ENCODE data around the gene RIMS1.

DNA sequence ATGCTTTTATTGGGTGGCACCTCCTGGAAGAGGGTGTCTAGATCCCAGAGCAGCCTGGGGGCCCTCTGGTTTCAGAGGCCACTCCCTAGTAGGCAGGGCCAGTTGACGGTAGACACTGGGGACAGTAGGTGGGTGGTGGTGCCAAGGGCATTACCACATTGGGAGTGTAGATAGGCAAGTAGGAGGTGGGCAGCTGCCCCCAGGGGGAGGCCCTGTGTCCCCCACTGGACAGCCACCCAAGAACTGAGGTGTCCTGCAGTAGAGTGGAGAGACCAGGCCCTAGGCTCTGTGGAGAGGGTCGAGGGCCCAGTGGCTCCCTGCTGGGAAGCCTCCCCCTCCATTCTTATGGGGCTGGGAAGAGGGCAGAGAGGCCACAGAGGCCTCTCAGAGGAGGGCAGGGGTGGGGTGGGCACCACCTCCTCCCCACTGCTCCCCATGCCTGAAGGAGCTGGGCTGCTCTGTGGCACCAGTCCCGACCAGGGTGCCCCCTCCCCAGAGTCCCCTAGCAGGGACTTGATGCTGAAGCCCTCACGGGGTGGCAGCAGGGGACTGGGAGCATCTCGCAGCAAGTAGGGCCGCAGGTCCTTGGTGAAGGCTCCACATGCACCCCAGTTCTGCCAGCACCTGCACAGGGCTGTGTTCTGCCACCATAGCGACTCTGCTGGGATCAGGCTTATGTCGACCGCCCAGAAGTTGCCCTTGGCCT lies 430.5 kb downstream of the RIMS1 start:
- TF ChIP-seq, protein P1, sequence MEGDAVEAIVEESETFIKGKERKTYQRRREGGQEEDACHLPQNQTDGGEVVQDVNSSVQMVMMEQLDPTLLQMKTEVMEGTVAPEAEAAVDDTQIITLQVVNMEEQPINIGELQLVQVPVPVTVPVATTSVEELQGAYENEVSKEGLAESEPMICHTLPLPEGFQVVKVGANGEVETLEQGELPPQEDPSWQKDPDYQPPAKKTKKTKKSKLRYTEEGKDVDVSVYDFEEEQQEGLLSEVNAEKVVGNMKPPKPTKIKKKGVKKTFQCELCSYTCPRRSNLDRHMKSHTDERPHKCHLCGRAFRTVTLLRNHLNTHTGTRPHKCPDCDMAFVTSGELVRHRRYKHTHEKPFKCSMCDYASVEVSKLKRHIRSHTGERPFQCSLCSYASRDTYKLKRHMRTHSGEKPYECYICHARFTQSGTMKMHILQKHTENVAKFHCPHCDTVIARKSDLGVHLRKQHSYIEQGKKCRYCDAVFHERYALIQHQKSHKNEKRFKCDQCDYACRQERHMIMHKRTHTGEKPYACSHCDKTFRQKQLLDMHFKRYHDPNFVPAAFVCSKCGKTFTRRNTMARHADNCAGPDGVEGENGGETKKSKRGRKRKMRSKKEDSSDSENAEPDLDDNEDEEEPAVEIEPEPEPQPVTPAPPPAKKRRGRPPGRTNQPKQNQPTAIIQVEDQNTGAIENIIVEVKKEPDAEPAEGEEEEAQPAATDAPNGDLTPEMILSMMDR (IDR thresholded peaks at IDR 0.05; ENCODE audit: low read depth, low read length), result no peak
- TF ChIP-seq EZH2phosphoT487 (IDR thresholded peaks at IDR 0.05; ENCODE audit: low read depth), result no peak

Data from OCI-LY3 (cell line).